GM21786 (cell line): ENCODE data around the gene OR3A2.
"Not testable (repeated sequence)": the region's sequence is repeated elsewhere in the genome, so short reads cannot be mapped to it uniquely, and the experiment has no call there.

Experiments used
- ATAC-seq: cut with Tn5 transposase; IDR thresholded peaks from one replicate; pipeline ENCODE4 v1.9.1; 2021; ENCODE audit not compliant: unreplicated experiment

The OR3A2 gene

GRCh38 chr17:3385869-3386816, at the start of gene OR3A2:
Gene OR3A2, minus strand, starts transcription at chr17:3386308.
- no peak for ATAC-seq

- ATAC-seq = no peak
These were observed 47.6 kb upstream of the OR3A2 start, which contains the start of gene OR1E2 for GRCh38 chr17:3433741-3434140. Gene OR1E2, minus strand, starts transcription at chr17:3433841. Its CDS starts 0 bp downstream, at chr17:3433841.

GRCh38 chr17:3433215-3433614, 47.1 kb upstream of the OR3A2 start:
- ATAC-seq = not testable (repeated sequence)

GRCh38 chr17:3418222-3418621, 32.1 kb upstream of the OR3A2 start:
- no peak for ATAC-seq

GRCh38 chr17:3415610-3416009, 29.5 kb upstream of the OR3A2 start:
- no peak for ATAC-seq

- not testable (repeated sequence) for ATAC-seq
These were observed 26.1 kb upstream of the OR3A2 start for GRCh38 chr17:3412216-3412615.

GRCh38 chr17:3411070-3411469, 25.0 kb upstream of the OR3A2 start, which contains the start of gene OR3A3:
Gene OR3A3, plus strand, starts transcription at chr17:3411370.
- no peak for ATAC-seq

GRCh38 chr17:3403856-3404255, 17.7 kb upstream of the OR3A2 start:
- ATAC-seq = not testable (repeated sequence)

- ATAC-seq = no peak
These were observed 15.7 kb upstream of the OR3A2 start for GRCh38 chr17:3401786-3402185.

GRCh38 chr17:3400055-3400454, 13.9 kb upstream of the OR3A2 start:
- no peak for ATAC-seq

GRCh38 chr17:3398310-3398709, 12.2 kb upstream of the OR3A2 start, which contains the start of gene OR1E1:
Gene OR1E1, minus strand, starts transcription at chr17:3398410. Its CDS starts 0 bp downstream, at chr17:3398410.
- no peak for ATAC-seq

GRCh38 chr17:3397801-3398200, 11.7 kb upstream of the OR3A2 start:
- not testable (repeated sequence) for ATAC-seq

GRCh38 chr17:3389791-3390190, 3.7 kb upstream of the OR3A2 start:
- no peak for ATAC-seq

- no peak for ATAC-seq
These were observed 4.2 kb downstream of the OR3A2 start for GRCh38 chr17:3381957-3382356.

- ATAC-seq = no peak
These were observed 7.8 kb downstream of the OR3A2 start for GRCh38 chr17:3378321-3378720.

GRCh38 chr17:3371167-3371566, 14.9 kb downstream of the OR3A2 start:
- not testable (repeated sequence) for ATAC-seq

- not testable (repeated sequence) for ATAC-seq
These were observed 43.3 kb downstream of the OR3A2 start for GRCh38 chr17:3342782-3343181.

GRCh38 chr17:3335876-3336275, 50.2 kb downstream of the OR3A2 start:
- ATAC-seq = no peak

- no peak for ATAC-seq
These were observed 67.8 kb downstream of the OR3A2 start for GRCh38 chr17:3318336-3318735.

GRCh38 chr17:3316836-3317235, 69.3 kb downstream of the OR3A2 start:
- no peak for ATAC-seq

GRCh38 chr17:3308603-3309002, 77.5 kb downstream of the OR3A2 start:
- no peak for ATAC-seq

- no peak for ATAC-seq
These were observed 87.8 kb downstream of the OR3A2 start, which contains the start of gene OR3A1 for GRCh38 chr17:3298260-3298659. Gene OR3A1, minus strand, starts transcription at chr17:3298360. Its CDS starts 5,778 bp downstream, at chr17:3292582.
